A549 (cell line): ENCODE measurements around the gene SART1. TPM values are rescaled to one million over a fixed set of nuclear protein-coding genes. Genes with fewer than 3 reads are reported as not detected.

ENCODE experiments used
- ATAC-seq, 2 experiments: fragments of 200-7000 bp in 1 of 2; fragments of >200 bp in 1 of 2; cut with Nextera tagmentation in 1 of 2; cut with Tn5 transposase in 1 of 2; 3 replicates each; pipeline versions ENCODE4 v1.8.0 to v1.9.1; 2018 to 2020; ENCODE audit warnings: mild to moderate bottlenecking in 1 of 2, moderate library complexity in 1 of 2
- CTCF ChIA-PET: fragments of 300-600 bp; sonication (Branson Sonifier 250); formaldehyde crosslinking; extraction: SDS; loops from one replicate; lab custom pipeline; 2021; ENCODE audit warnings: antibody characterized with exemption, inconsistent platforms; lab: Yijun Ruan, JAX
- POLR2A ChIA-PET: fragments of 350-600 bp; formaldehyde crosslinking; extraction: SDS; loops from one replicate; lab custom pipeline; 2021; ENCODE audit warnings: antibody characterized with exemption, inconsistent platforms; lab: Yijun Ruan, JAX
- DNase-seq, 2 experiments: peaks; one replicate each; pipeline versions ENCODE4 v3.0.0 to v3.0.0-alpha.2; 2011 to 2016; ENCODE audit warnings: low read depth in 1 of 2, low spot score in 1 of 2
- FAIRE-seq: peaks from 2 replicates; lab custom pipeline; 2011; peaks lifted over from hg19 to GRCh38; lab: Jason Lieb, UNC
- H3K27ac ChIP-seq, 2 experiments: fragments of >200 bp; sonication (Bioruptor Twin); formaldehyde crosslinking; 3 replicates each; pipeline ENCODE4 v1.5.1; 2016 to 2017
- H3K4me1 ChIP-seq: fragments of >200 bp; sonication (Bioruptor Twin); formaldehyde crosslinking; 3 replicates; pipeline ENCODE4 v1.6.1; 2016
- H3K4me2 ChIP-seq: fragments of >200 bp; sonication (Bioruptor Twin); formaldehyde crosslinking; 3 replicates; pipeline ENCODE4 v1.6.1; 2016
- H3K4me3 ChIP-seq: fragments of >200 bp; sonication (Bioruptor Twin); formaldehyde crosslinking; 3 replicates; pipeline ENCODE4 v1.5.1; 2016
- H3K9me3 ChIP-seq: fragments of >200 bp; sonication (Bioruptor Twin); formaldehyde crosslinking; 3 replicates; pipeline ENCODE4 v1.6.1; 2016
- BHLHE40 ChIP-seq: IDR thresholded peaks from 2 replicates; pipeline ENCODE4 v1.6.1; 2012; ENCODE audit warnings: low read depth, low read length, inconsistent platforms
- CBX2 ChIP-seq: fragments of 200-600 bp; sonication (generic); IDR thresholded peaks from 2 replicates; pipeline ENCODE4 v1.6.1; 2016; ENCODE audit warnings: low read depth, mild to moderate bottlenecking, borderline replicate concordance
- CBX8 ChIP-seq: fragments of 200-600 bp; sonication (generic); IDR thresholded peaks from 2 replicates; pipeline ENCODE4 v1.6.1; 2016
- CEBPB ChIP-seq, 2 experiments: fragments of >200 bp in 1 of 2; sonication (Bioruptor Twin) in 1 of 2; formaldehyde crosslinking in 1 of 2; IDR thresholded peaks; 2 replicates each; pipeline ENCODE4 v1.6.1; 2012 to 2016
- EHF ChIP-seq: fragments of 250-450 bp; sonication (Bioruptor Pico); IDR thresholded peaks from 2 replicates; pipeline ENCODE4 v1.5.0; 2020; ENCODE audit warnings: mild to moderate bottlenecking
- EHMT2 ChIP-seq: fragments of 200-600 bp; sonication (generic); IDR thresholded peaks from 2 replicates; pipeline ENCODE4 v1.6.1; 2016; ENCODE audit warnings: antibody characterized with exemption, low read depth, mild to moderate bottlenecking, moderate library complexity
- EP300 ChIP-seq, 2 experiments: fragments of >200 bp; sonication (Bioruptor Twin); formaldehyde crosslinking; IDR thresholded peaks; 2 replicates in 1 of 2; 3 replicates in 1 of 2; pipeline ENCODE4 v1.6.1; 2016 to 2017
- FOSL2 ChIP-seq, 2 experiments: fragments of 450-650 bp in 1 of 2; fragments of >200 bp in 1 of 2; sonication (Bioruptor Twin) in 1 of 2; formaldehyde crosslinking; IDR thresholded peaks; 2 replicates each; pipeline versions ENCODE4 v1.5.0 to v1.6.1; 2016 to 2020; ENCODE audit warnings: mild to moderate bottlenecking in 1 of 2, moderate library complexity in 1 of 2
- FOXS1 ChIP-seq: fragments of 250-450 bp; sonication (Bioruptor Pico); IDR thresholded peaks from 2 replicates; pipeline ENCODE4 v1.5.0; 2020; ENCODE audit warnings: mild to moderate bottlenecking, moderate library complexity
- JUN ChIP-seq, 2 experiments: fragments of >200 bp; sonication (Bioruptor Twin); formaldehyde crosslinking; IDR thresholded peaks; 2 replicates in 1 of 2; 3 replicates in 1 of 2; pipeline ENCODE4 v1.6.1; 2016 to 2017
- KDM1A ChIP-seq: fragments of 200-600 bp; sonication (generic); IDR thresholded peaks from 2 replicates; pipeline ENCODE4 v1.6.1; 2016; ENCODE audit warnings: low read depth, mild to moderate bottlenecking
- MAZ ChIP-seq: fragments of 150-350 bp; IDR thresholded peaks from 2 replicates; pipeline ENCODE4 v1.6.1; 2014; ENCODE audit warnings: antibody characterized with exemption, low read depth, low read length, borderline replicate concordance
- MYC ChIP-seq: IDR thresholded peaks from 2 replicates; pipeline ENCODE4 v1.6.1; 2012; ENCODE audit warnings: mild to moderate bottlenecking, inconsistent platforms, low read length, improper control_type of control experiment, borderline replicate concordance
- NFE2L2 ChIP-seq: fragments of 150-350 bp; conservative IDR thresholded peaks from 2 replicates; pipeline ENCODE4 v1.6.1; 2014; ENCODE audit warnings: low read length
- PHF8 ChIP-seq: fragments of 200-600 bp; sonication (generic); IDR thresholded peaks from 2 replicates; pipeline ENCODE4 v1.6.1; 2016; ENCODE audit warnings: low read depth, mild to moderate bottlenecking, antibody characterized with exemption, moderate library complexity, borderline replicate concordance
- POLR2AphosphoS2 ChIP-seq: conservative IDR thresholded peaks from 2 replicates; pipeline ENCODE4 v1.6.1; 2012; ENCODE audit warnings: low read length, improper control_type of control experiment, inconsistent platforms
- RAD21 ChIP-seq, 2 experiments: fragments of >200 bp in 1 of 2; sonication (Bioruptor Twin) in 1 of 2; formaldehyde crosslinking in 1 of 2; IDR thresholded peaks in 1 of 2; conservative IDR thresholded peaks in 1 of 2; 2 replicates in 1 of 2; 3 replicates in 1 of 2; pipeline ENCODE4 v1.6.1; 2012 to 2018; ENCODE audit warnings: inconsistent platforms in 1 of 2
- RCOR1 ChIP-seq: fragments of 150-350 bp; IDR thresholded peaks from 2 replicates; pipeline ENCODE4 v1.6.1; 2014; ENCODE audit warnings: antibody characterized with exemption, low read length, low read depth
- RFX5 ChIP-seq: fragments of 450-650 bp; IDR thresholded peaks from 2 replicates; pipeline ENCODE4 v1.7.1; 2014; ENCODE audit warnings: antibody characterized with exemption, mild to moderate bottlenecking, moderate library complexity
- SMC3 ChIP-seq: fragments of >200 bp; sonication (Bioruptor Twin); formaldehyde crosslinking; IDR thresholded peaks from 3 replicates; pipeline ENCODE4 v1.6.1; 2018; ENCODE audit warnings: inconsistent platforms
- SREBF2 ChIP-seq: fragments of 450-650 bp; IDR thresholded peaks from 2 replicates; pipeline ENCODE4 v1.6.1; 2014; ENCODE audit warnings: mild to moderate bottlenecking, moderate library complexity
- TFCP2L1 ChIP-seq: fragments of 250-450 bp; sonication (Bioruptor Pico); IDR thresholded peaks from 2 replicates; pipeline ENCODE4 v1.5.0; 2021; ENCODE audit warnings: mild to moderate bottlenecking
- TP53 ChIP-seq: fragments of 250-450 bp; sonication (Bioruptor Pico); IDR thresholded peaks from 2 replicates; pipeline ENCODE4 v1.5.0; 2021; ENCODE audit warnings: mild to moderate bottlenecking, moderate library complexity
- ZNF302 ChIP-seq: fragments of 250-450 bp; sonication (Bioruptor Pico); IDR thresholded peaks from 2 replicates; pipeline ENCODE4 v1.9.0; 2021; ENCODE audit warnings: inconsistent platforms, mild to moderate bottlenecking, moderate library complexity
- WGBS: methylation state at CpG from one replicate; pipeline ENCODE4 v1.1.6; 2017; ENCODE audit errors: missing lambda C conversion rate; 5-methylcytosine and 5-hydroxymethylcytosine counted together
- polyA plus RNA-seq, 4 experiments: library from polyadenylated mRNA; depleted of rRNA in 3 of 4; stranded (reverse); fragments of >200 nt; fragmentation: RNase III in 1 of 4; extraction: RNeasy Plus Mini Kit Qiagen cat#74134 plus additional on column Dnase treatment in 1 of 4; gene quantifications; 2 replicates in 3 of 4; 3 replicates in 1 of 4; pipeline ENCODE4 v1.2.3, GENCODE V29; 2011 to 2017
- TF ChIP-seq, protein P1 (sequence below): fragments of 450-650 bp; IDR thresholded peaks from 2 replicates; pipeline ENCODE4 v1.6.1; 2014; ENCODE audit warnings: antibody characterized with exemption
- TF ChIP-seq, protein P2 (sequence below): fragments of >200 bp; sonication (Bioruptor Twin); formaldehyde crosslinking; IDR thresholded peaks from 2 replicates; pipeline ENCODE4 v1.6.1; 2016
- TF ChIP-seq, protein P3 (sequence below): fragments of 250-450 bp; sonication (Bioruptor Pico); IDR thresholded peaks from 2 replicates; pipeline ENCODE4 v1.5.0; 2020; ENCODE audit warnings: low read depth, mild to moderate bottlenecking, moderate library complexity
- TF ChIP-seq, protein P4 (sequence below): IDR thresholded peaks from 2 replicates; pipeline ENCODE4 v1.6.1; 2012
- TF ChIP-seq, protein P5 (sequence below): IDR thresholded peaks from 2 replicates; pipeline ENCODE4 v1.6.1; 2012
- TF ChIP-seq, protein P6 (sequence below): fragments of >200 bp; sonication (Bioruptor Twin); formaldehyde crosslinking; IDR thresholded peaks from 3 replicates; pipeline ENCODE4 v1.6.1; 2016

SART1 gene
- polyA plus RNA-seq, 2 of the 4 experiments (the other 2 are of a cell fraction) = 22.0 to 53.8 TPM

DNA sequence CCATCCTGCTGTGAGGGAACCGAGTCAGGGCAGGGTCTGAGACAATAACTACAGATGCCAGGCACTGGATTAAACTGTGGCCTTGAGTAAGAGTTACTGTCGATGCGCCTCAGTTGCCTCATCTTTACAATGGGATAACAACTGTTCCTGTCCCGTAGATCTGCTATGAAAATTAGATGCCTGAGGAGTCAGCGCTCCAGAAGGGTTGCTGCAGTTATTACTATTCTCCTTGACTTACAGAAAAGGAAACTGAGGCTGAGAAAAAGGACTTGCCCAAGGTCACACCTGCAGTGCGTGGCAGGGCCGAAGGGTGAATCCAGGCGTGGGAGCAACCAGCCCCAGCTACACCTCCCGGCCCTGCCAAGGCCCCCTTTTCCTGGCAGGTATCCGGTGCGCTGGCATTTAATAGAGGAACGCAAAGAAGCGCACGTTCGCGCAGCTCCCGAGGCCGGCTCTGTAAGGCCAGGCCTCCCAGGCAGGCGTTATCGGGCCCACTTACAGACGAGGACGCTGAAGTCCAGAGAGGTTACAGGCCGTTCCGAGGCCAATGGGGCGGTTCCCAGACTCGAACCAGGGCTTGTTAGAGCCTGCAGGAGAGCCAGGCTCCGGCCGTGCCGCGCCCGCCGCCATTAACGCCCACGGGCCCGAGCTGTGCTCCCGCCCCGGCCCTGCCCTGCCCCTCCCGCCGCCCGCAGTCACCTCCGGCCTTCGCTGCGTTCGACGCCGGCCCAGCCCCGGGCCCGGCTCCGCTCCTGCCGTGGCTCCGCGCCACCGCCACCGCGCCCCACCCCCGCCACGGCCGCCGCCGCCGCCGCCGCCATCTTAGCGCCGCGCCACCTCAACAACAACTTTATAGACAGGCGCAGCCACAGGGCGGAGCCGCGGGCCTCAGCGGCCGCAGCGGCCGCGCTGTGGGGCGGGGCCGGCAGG lies 43.1 kb upstream of the SART1 start, which contains the start of gene C11orf68 (continued):
- TF ChIP-seq, protein P1, sequence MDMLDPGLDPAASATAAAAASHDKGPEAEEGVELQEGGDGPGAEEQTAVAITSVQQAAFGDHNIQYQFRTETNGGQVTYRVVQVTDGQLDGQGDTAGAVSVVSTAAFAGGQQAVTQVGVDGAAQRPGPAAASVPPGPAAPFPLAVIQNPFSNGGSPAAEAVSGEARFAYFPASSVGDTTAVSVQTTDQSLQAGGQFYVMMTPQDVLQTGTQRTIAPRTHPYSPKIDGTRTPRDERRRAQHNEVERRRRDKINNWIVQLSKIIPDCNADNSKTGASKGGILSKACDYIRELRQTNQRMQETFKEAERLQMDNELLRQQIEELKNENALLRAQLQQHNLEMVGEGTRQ = no peak
- TF ChIP-seq ZNF302 (CRISPR knock-in tag) = no peak
- TF ChIP-seq MYC = no peak
- no peak for TF ChIP-seq CBX2
- TF ChIP-seq NFE2L2 = no peak
- TF ChIP-seq MAZ = no peak
- no peak for TF ChIP-seq CBX8
- TF ChIP-seq TFCP2L1 = no peak
- TF ChIP-seq POLR2AphosphoS2 = no peak
- no peak for TF ChIP-seq RFX5
- TF ChIP-seq RCOR1 = no peak
- TF ChIP-seq, protein P2, sequence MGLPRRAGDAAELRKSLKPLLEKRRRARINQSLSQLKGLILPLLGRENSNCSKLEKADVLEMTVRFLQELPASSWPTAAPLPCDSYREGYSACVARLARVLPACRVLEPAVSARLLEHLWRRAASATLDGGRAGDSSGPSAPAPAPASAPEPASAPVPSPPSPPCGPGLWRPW = no peak
- TF ChIP-seq, protein P3, sequence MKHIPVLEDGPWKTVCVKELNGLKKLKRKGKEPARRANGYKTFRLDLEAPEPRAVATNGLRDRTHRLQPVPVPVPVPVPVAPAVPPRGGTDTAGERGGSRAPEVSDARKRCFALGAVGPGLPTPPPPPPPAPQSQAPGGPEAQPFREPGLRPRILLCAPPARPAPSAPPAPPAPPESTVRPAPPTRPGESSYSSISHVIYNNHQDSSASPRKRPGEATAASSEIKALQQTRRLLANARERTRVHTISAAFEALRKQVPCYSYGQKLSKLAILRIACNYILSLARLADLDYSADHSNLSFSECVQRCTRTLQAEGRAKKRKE (CRISPR knock-in tag) = no peak
- TF ChIP-seq, protein P4, sequence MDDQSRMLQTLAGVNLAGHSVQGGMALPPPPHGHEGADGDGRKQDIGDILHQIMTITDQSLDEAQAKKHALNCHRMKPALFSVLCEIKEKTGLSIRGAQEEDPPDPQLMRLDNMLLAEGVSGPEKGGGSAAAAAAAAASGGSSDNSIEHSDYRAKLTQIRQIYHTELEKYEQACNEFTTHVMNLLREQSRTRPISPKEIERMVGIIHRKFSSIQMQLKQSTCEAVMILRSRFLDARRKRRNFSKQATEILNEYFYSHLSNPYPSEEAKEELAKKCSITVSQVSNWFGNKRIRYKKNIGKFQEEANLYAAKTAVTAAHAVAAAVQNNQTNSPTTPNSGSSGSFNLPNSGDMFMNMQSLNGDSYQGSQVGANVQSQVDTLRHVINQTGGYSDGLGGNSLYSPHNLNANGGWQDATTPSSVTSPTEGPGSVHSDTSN = no peak
- TF ChIP-seq EP300 (IDR thresholded peaks at IDR 0.05) = no peak
- TF ChIP-seq EHF = no peak
- TF ChIP-seq JUN (IDR thresholded peaks at IDR 0.05) = peak in 1 of 2 experiments; percentile 87; a peak in 4 of 5 replicates
- no peak for TF ChIP-seq SMC3
- TF ChIP-seq BHLHE40 = no peak
- TF ChIP-seq KDM1A = peak; percentile 92
- TF ChIP-seq CEBPB (IDR thresholded peaks at IDR 0.05) = no peak
- no peak for TF ChIP-seq SREBF2
- no peak; the same call in 1 of the 2 replicates for TF ChIP-seq TP53 (CRISPR knock-in tag)
- TF ChIP-seq, protein P5, sequence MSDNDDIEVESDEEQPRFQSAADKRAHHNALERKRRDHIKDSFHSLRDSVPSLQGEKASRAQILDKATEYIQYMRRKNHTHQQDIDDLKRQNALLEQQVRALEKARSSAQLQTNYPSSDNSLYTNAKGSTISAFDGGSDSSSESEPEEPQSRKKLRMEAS = peak; percentile 34; the same call in 1 of the 2 replicates
- no peak for TF ChIP-seq EHMT2
- TF ChIP-seq, all 56 proteins: peak for 8

DNA sequence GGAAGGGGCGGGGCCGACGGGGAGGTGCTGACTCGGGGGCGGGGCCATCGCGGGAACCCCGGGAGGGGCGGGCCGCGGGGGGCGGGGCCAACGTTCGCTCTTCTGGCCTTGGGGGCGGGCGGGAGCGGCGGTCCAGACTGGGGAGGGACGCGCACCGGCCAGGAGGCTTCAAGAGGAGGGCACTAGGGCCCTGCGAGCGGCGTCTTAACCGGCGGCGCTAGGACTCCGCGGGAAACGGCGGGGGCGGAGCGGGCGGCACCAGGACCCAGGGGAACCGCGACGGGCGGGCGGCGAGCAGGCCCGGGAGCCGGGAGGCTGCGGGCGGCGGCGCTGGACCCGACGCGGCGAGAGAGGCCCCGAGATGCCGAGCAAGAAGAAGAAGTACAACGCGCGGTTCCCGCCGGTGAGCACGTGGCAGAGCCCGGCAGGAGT lies 42.4 kb upstream of the SART1 start, which contains the start of gene DRAP1:
DRAP1 (plus strand) TSS at position 286 of the 432 bp plus-strand sequence; CDS start at position 362, 76 bp downstream.
- CTCF ChIA-PET = interaction anchor here (1.2 to 31.6 kb wide), 3 partner anchors 25 to 69 kb away, joined by 3 to 618 read pairs (median 8); partner anchors contain the start of genes CCDC85B, FIBP and FOSL1
- WGBS = no CpG with 5 or more reads among the region's 59 CpGs
- Histone ChIP-seq H3K4me3 (peak within 1 kb of the TSS; percentile 97), H3K4me1 (peaks cover 49% of the 10 kb centered on the region), H3K27ac (peak within 1 kb of the TSS; percentile 95 to 100), H3K9me3 (no peaks in the 10 kb centered on the region), H3K4me2 (peak within 1 kb of the TSS; percentile 98)
- DNase-seq (peak; percentile 86 to 99), FAIRE-seq (no peak), ATAC-seq (peak; percentile 65 to 81)
- POLR2A ChIA-PET = interaction anchor here (1.0 to 1.9 kb wide), 3 partner anchors 19 to 31 kb away, joined by 5 to 7 read pairs (median 7); partner anchors contain the start of genes CCDC85B, FIBP and FOSL1
- TF ChIP-seq RAD21 (conservative IDR thresholded peaks at IDR 0.05 in 1 of 2, IDR thresholded peaks at IDR 0.05 in 1 of 2) (peak; percentile 18 to 40; a peak in 2 of 5 replicates), MYC (peak; percentile 65; the same call in 1 of the 2 replicates), PHF8 (peak; percentile 86), MAZ (peak; percentile 88; the same call in 1 of the 2 replicates), JUN (IDR thresholded peaks at IDR 0.05) (peak; percentile 76 to 93), SMC3 (no peak; the same call in 2 of the 3 replicates), FOSL2 (IDR thresholded peaks at IDR 0.05) (no peak), FOSL2 (CRISPR knock-in tag; IDR thresholded peaks at IDR 0.05) (peak; percentile 76), FOXS1 (CRISPR knock-in tag) (no peak; the same call in 1 of the 2 replicates), BHLHE40 (no peak), TP53 (CRISPR knock-in tag) (no peak), RCOR1 (no peak)
- TF ChIP-seq, protein P6, sequence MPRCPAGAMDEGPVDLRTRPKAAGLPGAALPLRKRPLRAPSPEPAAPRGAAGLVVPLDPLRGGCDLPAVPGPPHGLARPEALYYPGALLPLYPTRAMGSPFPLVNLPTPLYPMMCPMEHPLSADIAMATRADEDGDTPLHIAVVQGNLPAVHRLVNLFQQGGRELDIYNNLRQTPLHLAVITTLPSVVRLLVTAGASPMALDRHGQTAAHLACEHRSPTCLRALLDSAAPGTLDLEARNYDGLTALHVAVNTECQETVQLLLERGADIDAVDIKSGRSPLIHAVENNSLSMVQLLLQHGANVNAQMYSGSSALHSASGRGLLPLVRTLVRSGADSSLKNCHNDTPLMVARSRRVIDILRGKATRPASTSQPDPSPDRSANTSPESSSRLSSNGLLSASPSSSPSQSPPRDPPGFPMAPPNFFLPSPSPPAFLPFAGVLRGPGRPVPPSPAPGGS = peak; percentile 40; the same call in 1 of the 3 replicates
- TF ChIP-seq, protein P4 = peak; percentile 95
